A673 (cell line): Measurements from ENCODE around the gene ADAMTS1. TPM values are rescaled to one million over a fixed set of nuclear protein-coding genes. Genes with fewer than 3 reads are reported as not detected.

Source experiments
- BruUV-seq: library from RNA; stranded (reverse); fragments of 400-500 nt; replicated peaks from 2 replicates; lab custom pipeline; 2021; lab: Mats Ljungman, UMichigan
- CTCF ChIA-PET: fragments of 300-600 bp; sonication (Branson Sonifier 250); formaldehyde crosslinking; loops from one replicate; lab custom pipeline; 2022; ENCODE audit warnings: antibody characterized with exemption; lab: Charles Lee
- POLR2A ChIA-PET: fragments of 300-600 bp; sonication (Branson Sonifier 250); formaldehyde crosslinking; loops from one replicate; lab custom pipeline; 2022; ENCODE audit warnings: antibody characterized with exemption; ENCODE audit not compliant: low non-redundant PET; lab: Charles Lee
- DNase-seq: peaks from one replicate; pipeline ENCODE4 v3.0.0-alpha.2; 2015; ENCODE audit warnings: low spot score
- H3K27ac ChIP-seq: fragments of 200-600 bp; sonication (generic); 2 replicates; pipeline ENCODE4 v1.5.1; 2016; ENCODE audit warnings: mixed run types, low read depth, mild to moderate bottlenecking, mixed read lengths, antibody characterized with exemption, low read length; ENCODE audit not compliant: poor library complexity, severe bottlenecking
- H3K27me3 ChIP-seq: fragments of 200-600 bp; sonication (generic); replicated peaks from 2 replicates; pipeline ENCODE4 v1.6.1; 2017; ENCODE audit warnings: mixed run types, low read depth, mild to moderate bottlenecking, mixed read lengths, antibody characterized with exemption, low read length; ENCODE audit not compliant: insufficient read depth, poor library complexity
- H3K36me3 ChIP-seq: fragments of 200-600 bp; sonication (generic); 2 replicates; pipeline ENCODE4 v1.6.1; 2016; ENCODE audit warnings: mixed run types, mild to moderate bottlenecking, mixed read lengths, antibody characterized with exemption, low read length; ENCODE audit not compliant: insufficient read depth, poor library complexity, severe bottlenecking
- H3K4me1 ChIP-seq: fragments of 200-600 bp; sonication (generic); 2 replicates; pipeline ENCODE4 v1.6.1; 2017; ENCODE audit warnings: mixed run types, mild to moderate bottlenecking, mixed read lengths, antibody characterized with exemption, low read length; ENCODE audit not compliant: insufficient read depth, poor library complexity, severe bottlenecking
- H3K4me3 ChIP-seq: fragments of 200-600 bp; sonication (generic); 2 replicates; pipeline ENCODE4 v1.5.1; 2016; ENCODE audit warnings: low read depth, mixed run types, mild to moderate bottlenecking, mixed read lengths, low read length; ENCODE audit not compliant: poor library complexity, severe bottlenecking
- H3K9me3 ChIP-seq: fragments of 200-600 bp; sonication (generic); 2 replicates; pipeline ENCODE4 v1.6.1; 2016; ENCODE audit warnings: mixed run types, low read depth, mild to moderate bottlenecking, mixed read lengths, antibody characterized with exemption, low read length; ENCODE audit not compliant: poor library complexity, severe bottlenecking
- CTCF ChIP-seq: fragments of 300-800, 200-600 bp; sonication (generic); conservative IDR thresholded peaks from 2 replicates; pipeline ENCODE4 v1.5.1; 2017; ENCODE audit warnings: low read depth, mild to moderate bottlenecking, antibody characterized with exemption, low read length, moderate library complexity, mixed read lengths
- EZH2 ChIP-seq: fragments of 200-600 bp; sonication (generic); IDR thresholded peaks from 2 replicates; pipeline ENCODE4 v1.6.1; 2017; ENCODE audit warnings: borderline replicate concordance, low read depth, mild to moderate bottlenecking, mixed read lengths, antibody characterized with exemption, low read length; ENCODE audit not compliant: poor library complexity, severe bottlenecking
- intact Hi-C: fragments of 100-400 bp; cut with micrococcal nuclease; formaldehyde crosslinking; loops from one replicate; pipeline ENCODE4 v1.10.0; 2022; ENCODE audit not compliant: unreplicated experiment
- total RNA-seq: library from RNA; stranded (reverse); gene quantifications from 2 replicates; pipeline ENCODE4 v1.2.3, GENCODE V29; 2021

Gene ADAMTS1
- total RNA-seq, 1 experiment from 2014 or later, result 17.9 TPM

GRCh38 chr21:26819740-26820324 is 25.4 kb downstream of the ADAMTS1 start:
- no peak for DNase-seq
- no peaks in the 10 kb centered on the region for H3K36me3 ChIP-seq
- H3K4me3 ChIP-seq, result no peak overlapping the region
- TF ChIP-seq EZH2, result no peak
- TF ChIP-seq CTCF, result no peak
- H3K9me3 ChIP-seq, result no peaks in the 10 kb centered on the region
- H3K27me3 ChIP-seq, result no peaks in the 10 kb centered on the region
- ChIA-PET POLR2A (no interaction called here), CTCF (no interaction called here)
- BruUV-seq, result no TSS peak
- intact Hi-C loops, result no loop called here
- H3K27ac ChIP-seq, result no peak overlapping the region
- H3K4me1 ChIP-seq, result peaks cover 4% of the 10 kb centered on the region

DNA sequence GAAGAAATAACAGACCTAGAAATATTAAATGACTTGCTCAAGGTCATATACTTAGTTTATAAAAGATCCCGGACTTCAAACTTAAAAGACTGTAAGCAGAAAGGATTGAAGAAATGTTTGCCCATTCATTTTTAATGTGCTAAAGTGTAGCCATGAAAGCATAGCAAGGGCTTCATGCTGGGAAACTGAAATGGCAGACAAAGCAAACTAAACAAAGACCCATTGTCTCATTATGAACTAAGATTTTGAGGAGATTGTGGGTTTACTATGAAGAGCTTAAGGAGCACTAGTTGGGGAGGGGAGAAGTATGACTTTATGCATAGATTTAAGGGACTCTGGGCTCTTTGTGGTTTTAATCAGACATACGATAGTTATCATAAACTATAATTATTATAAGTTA is 26.3 kb downstream of the ADAMTS1 start:
- POLR2A ChIA-PET, result interaction anchor here (0.6 kb wide), 1 partner anchor 596 kb away, joined by 4 read pairs; no protein-coding TSS in a partner anchor
- BruUV-seq, result no TSS peak
- CTCF ChIA-PET, result no interaction called here

GRCh38 chr21:26815197-26815596 is 30.0 kb downstream of the ADAMTS1 start:
- POLR2A ChIA-PET, result no interaction called here
- BruUV-seq, result no TSS peak
- no peak for TF ChIP-seq CTCF
- TF ChIP-seq EZH2, result no peak
- CTCF ChIA-PET, result interaction anchor here (0.9 kb wide), 1 partner anchor 1930 kb away, joined by 3 read pairs; no protein-coding TSS in a partner anchor
- H3K27me3 ChIP-seq, result no peaks in the 10 kb centered on the region
- H3K4me1 ChIP-seq, result no peaks in the 10 kb centered on the region
- H3K27ac ChIP-seq, result no peak overlapping the region
- no peak for DNase-seq
- H3K36me3 ChIP-seq, result no peaks in the 10 kb centered on the region
- no peak overlapping the region for H3K4me3 ChIP-seq
- H3K9me3 ChIP-seq, result no peaks in the 10 kb centered on the region
- intact Hi-C loops, result no loop called here

More for the DNA sequence above, 26.3 kb downstream of the ADAMTS1 start:
- Histone ChIP-seq H3K4me3 (no peak overlapping the region), H3K9me3 (no peaks in the 10 kb centered on the region), H3K36me3 (no peaks in the 10 kb centered on the region), H3K4me1 (peaks cover 4% of the 10 kb centered on the region), H3K27me3 (no peaks in the 10 kb centered on the region), H3K27ac (no peak overlapping the region)
- DNase-seq, result peak; percentile 55
- intact Hi-C loops, result no loop called here
- no peak for TF ChIP-seq CTCF
- no peak for TF ChIP-seq EZH2
